Body of pancreas (tissue), 4 donors: ENCODE data around the gene MGAT5.

Experiments used
- POLR2A ChIP-seq, 3 donors: fragments of 450-650 bp; IDR thresholded peaks; one replicate each; pipeline ENCODE4 v1.6.1; 2016; ENCODE audit warnings: antibody characterized with exemption in 3 of 3, mild to moderate bottlenecking in 2 of 3
- TF ChIP-seq, protein P1 (sequence below), 7 experiments: fragments of 450-650 bp in 4 of 7; fragments of 200-600 bp in 3 of 7; sonication (generic) in 3 of 7; IDR thresholded peaks; one replicate each; pipeline ENCODE4 v1.5.1; 2016 to 2019; ENCODE audit warnings: antibody characterized with exemption in 7 of 7

DNA sequence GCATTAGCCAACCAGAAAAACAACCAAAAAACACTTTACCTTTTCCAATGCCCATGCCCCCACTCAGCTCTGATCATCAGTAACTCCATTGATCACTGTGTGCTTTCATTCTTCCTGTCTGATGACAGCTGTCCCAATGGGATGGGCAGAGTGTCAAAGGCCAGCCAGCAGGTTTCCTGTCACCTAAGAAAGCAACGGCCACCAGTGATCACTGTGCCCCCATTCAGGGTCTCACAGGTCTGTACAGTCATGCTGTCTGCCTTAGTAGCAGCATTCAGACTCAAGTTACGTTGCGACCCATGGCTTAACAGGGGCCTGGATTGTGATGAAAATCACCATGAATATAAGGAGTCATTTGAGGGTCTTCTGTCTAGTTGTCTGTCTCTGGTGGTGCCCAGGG lies 184.5 kb downstream of the MGAT5 start:
- no peak for TF ChIP-seq POLR2A (IDR thresholded peaks at IDR 0.05)
- TF ChIP-seq, protein P1, sequence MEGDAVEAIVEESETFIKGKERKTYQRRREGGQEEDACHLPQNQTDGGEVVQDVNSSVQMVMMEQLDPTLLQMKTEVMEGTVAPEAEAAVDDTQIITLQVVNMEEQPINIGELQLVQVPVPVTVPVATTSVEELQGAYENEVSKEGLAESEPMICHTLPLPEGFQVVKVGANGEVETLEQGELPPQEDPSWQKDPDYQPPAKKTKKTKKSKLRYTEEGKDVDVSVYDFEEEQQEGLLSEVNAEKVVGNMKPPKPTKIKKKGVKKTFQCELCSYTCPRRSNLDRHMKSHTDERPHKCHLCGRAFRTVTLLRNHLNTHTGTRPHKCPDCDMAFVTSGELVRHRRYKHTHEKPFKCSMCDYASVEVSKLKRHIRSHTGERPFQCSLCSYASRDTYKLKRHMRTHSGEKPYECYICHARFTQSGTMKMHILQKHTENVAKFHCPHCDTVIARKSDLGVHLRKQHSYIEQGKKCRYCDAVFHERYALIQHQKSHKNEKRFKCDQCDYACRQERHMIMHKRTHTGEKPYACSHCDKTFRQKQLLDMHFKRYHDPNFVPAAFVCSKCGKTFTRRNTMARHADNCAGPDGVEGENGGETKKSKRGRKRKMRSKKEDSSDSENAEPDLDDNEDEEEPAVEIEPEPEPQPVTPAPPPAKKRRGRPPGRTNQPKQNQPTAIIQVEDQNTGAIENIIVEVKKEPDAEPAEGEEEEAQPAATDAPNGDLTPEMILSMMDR (IDR thresholded peaks at IDR 0.05): no peak
